Endothelial cell of umbilical vein (primary cell): ENCODE results near the gene DSEL. TPM values are rescaled to one million over a fixed set of nuclear protein-coding genes. Genes with fewer than 3 reads are reported as not detected.

Source experiments
- BruUV-seq: library from RNA; stranded (reverse); fragments of 400-500 nt; replicated peaks from 2 replicates; lab custom pipeline; 2021; lab: Mats Ljungman, UMichigan
- CTCF ChIA-PET: fragments of 300-600, 350-600 bp; sonication (Branson Sonifier 250); formaldehyde crosslinking; loops from one replicate; lab custom pipeline; 2021; ENCODE audit warnings: antibody characterized with exemption, inconsistent platforms; lab: Charles Lee
- POLR2A ChIA-PET: fragments of 300-600, 350-600 bp; sonication (Branson Sonifier 250); formaldehyde crosslinking; loops from one replicate; lab custom pipeline; 2021; ENCODE audit warnings: antibody characterized with exemption, inconsistent platforms; lab: Charles Lee
- DNase-seq: peaks from one replicate; pipeline ENCODE4 v3.0.0-alpha.2; 2011; ENCODE audit warnings: low read depth, low spot score
- FAIRE-seq: peaks from 2 replicates; lab custom pipeline; 2011; peaks lifted over from hg19 to GRCh38; lab: Jason Lieb, UNC
- H2AFZ ChIP-seq: 2 replicates; pipeline ENCODE4 v1.6.0; 2012; ENCODE audit warnings: low read depth, low read length, control low read depth, inconsistent platforms
- H3K27ac ChIP-seq: 2 replicates; pipeline ENCODE4 v1.5.1; 2011; ENCODE audit warnings: low read depth, mild to moderate bottlenecking, control low read depth, low read length, moderate library complexity; ENCODE audit not compliant: insufficient read depth
- H3K27me3 ChIP-seq, 2 experiments: 2 replicates each; pipeline versions ENCODE4 v1.6.0 to v1.6.1; 2011; ENCODE audit warnings: low read length in 2 of 2, mixed read lengths in 1 of 2; ENCODE audit not compliant: control insufficient read depth in 2 of 2, insufficient read depth in 2 of 2
- H3K36me3 ChIP-seq, 2 experiments: 2 replicates in 1 of 2; 3 replicates in 1 of 2; pipeline ENCODE4 v1.5.1; 2011; ENCODE audit warnings: low read length in 2 of 2, mild to moderate bottlenecking in 1 of 2, moderate library complexity in 1 of 2; ENCODE audit not compliant: control insufficient read depth in 2 of 2, insufficient read depth in 2 of 2; ENCODE audit errors: extremely low read depth in 1 of 2
- H3K4me1 ChIP-seq: 3 replicates; pipeline ENCODE4 v1.5.1; 2011; ENCODE audit warnings: mild to moderate bottlenecking, low read length; ENCODE audit not compliant: control insufficient read depth, insufficient read depth; ENCODE audit errors: extremely low read depth
- H3K4me2 ChIP-seq: 2 replicates; pipeline ENCODE4 v1.6.1; 2011; ENCODE audit warnings: low read length, control low read depth, mixed read lengths; ENCODE audit not compliant: insufficient read depth
- H3K4me3 ChIP-seq, 3 experiments: fragments of 200-600 bp in 1 of 3; sonication (generic), shearing (Covaris generic) in 1 of 3; replicated peaks in 1 of 3; 2 replicates each; pipeline ENCODE4 v1.5.1; 2011 to 2016; ENCODE audit warnings: control low read depth in 3 of 3, low read length in 3 of 3, mild to moderate bottlenecking in 2 of 3, inconsistent platforms in 1 of 3, low read depth in 1 of 3, moderate library complexity in 1 of 3; ENCODE audit not compliant: insufficient read depth in 1 of 3
- H3K79me2 ChIP-seq: 2 replicates; pipeline ENCODE4 v1.6.0; 2012; ENCODE audit warnings: low read length, inconsistent platforms; ENCODE audit not compliant: control insufficient read depth, insufficient read depth
- H3K9ac ChIP-seq: replicated peaks from 2 replicates; pipeline ENCODE3; 2011; ENCODE audit warnings: low read length, control low read depth; ENCODE audit not compliant: insufficient read depth; ENCODE audit errors: extremely low read depth
- H3K9me1 ChIP-seq: replicated peaks from 3 replicates; pipeline ENCODE4 v1.6.0; 2011; ENCODE audit warnings: mild to moderate bottlenecking, low read length; ENCODE audit not compliant: control insufficient read depth, insufficient read depth; ENCODE audit errors: extremely low read depth
- H3K9me3 ChIP-seq: replicated peaks from 2 replicates; pipeline ENCODE4 v1.5.1; 2012; ENCODE audit warnings: low read length, inconsistent platforms; ENCODE audit not compliant: control insufficient read depth, insufficient read depth
- H4K20me1 ChIP-seq: replicated peaks from 2 replicates; pipeline ENCODE3; 2011; ENCODE audit warnings: mild to moderate bottlenecking, low read length; ENCODE audit not compliant: control insufficient read depth, insufficient read depth; ENCODE audit errors: extremely low read depth
- EZH2 ChIP-seq: IDR thresholded peaks from 2 replicates; pipeline ENCODE4 v1.6.1; 2012; ENCODE audit warnings: borderline replicate concordance, low read depth, mild to moderate bottlenecking, moderate library complexity, low read length, inconsistent platforms; ENCODE audit not compliant: severe bottlenecking
- GATA2 ChIP-seq: IDR thresholded peaks from 2 replicates; pipeline ENCODE4 v1.7.0; 2011; ENCODE audit warnings: low read depth, mild to moderate bottlenecking, moderate library complexity, mixed read lengths, low read length; ENCODE audit not compliant: insufficient read length, insufficient read depth
- JUN ChIP-seq: IDR thresholded peaks from 2 replicates; pipeline ENCODE4 v1.6.1; 2011; ENCODE audit warnings: borderline replicate concordance, low read depth; ENCODE audit not compliant: insufficient read length, insufficient read depth
- MYC ChIP-seq: IDR thresholded peaks from one replicate; pipeline ENCODE4 v1.6.1; 2011; ENCODE audit warnings: mild to moderate bottlenecking, low read depth, low read length
- POLR2A ChIP-seq: IDR thresholded peaks from 2 replicates; pipeline ENCODE4 v1.6.1; 2012; ENCODE audit warnings: low read depth, mild to moderate bottlenecking, control low read depth, low read length
- POLR2AphosphoS5 ChIP-seq: IDR thresholded peaks from 2 replicates; pipeline ENCODE4 v1.6.1; 2012; ENCODE audit warnings: low read depth, mild to moderate bottlenecking, control low read depth, low read length, moderate library complexity; ENCODE audit not compliant: insufficient read depth
- dilution Hi-C: fragments of 300-500 bp; cut with MboI; formaldehyde crosslinking; loops from one replicate; pipeline ENCODE4 v1.15.0; 2019; ENCODE audit warnings: low sequenced_read_pairs; ENCODE audit not compliant: extremely low pct_ligation_motif_present
- intact Hi-C: fragments of 100-400 bp; cut with micrococcal nuclease; formaldehyde crosslinking; loops from one replicate; pipeline ENCODE4 v1.10.0; 2022
- polyA plus RNA-seq, 4 experiments: library from polyadenylated mRNA; depleted of rRNA in 3 of 4; stranded (reverse) in 3 of 4; unstranded in 1 of 4; fragments of >200 nt; gene quantifications; 2 replicates each; pipeline versions ENCODE4 v1.2.1 to v1.2.3, GENCODE V29; 2011 to 2012; ENCODE audit warnings: missing spikeins in 1 of 4
- total RNA-seq: library from RNA; stranded (reverse); gene quantifications from 2 replicates; pipeline ENCODE4 v1.2.3, GENCODE V29; 2021
- TF ChIP-seq, protein P1 (sequence below): IDR thresholded peaks from 2 replicates; pipeline ENCODE4 v1.6.1; 2011; ENCODE audit not compliant: insufficient read depth, insufficient read length

Gene DSEL
- total and polyA plus RNA-seq, 2 donors (not counting 3 experiments of a cell fraction or from before 2014, with no cell fraction given): 2.0 to 4.5 TPM

DNA sequence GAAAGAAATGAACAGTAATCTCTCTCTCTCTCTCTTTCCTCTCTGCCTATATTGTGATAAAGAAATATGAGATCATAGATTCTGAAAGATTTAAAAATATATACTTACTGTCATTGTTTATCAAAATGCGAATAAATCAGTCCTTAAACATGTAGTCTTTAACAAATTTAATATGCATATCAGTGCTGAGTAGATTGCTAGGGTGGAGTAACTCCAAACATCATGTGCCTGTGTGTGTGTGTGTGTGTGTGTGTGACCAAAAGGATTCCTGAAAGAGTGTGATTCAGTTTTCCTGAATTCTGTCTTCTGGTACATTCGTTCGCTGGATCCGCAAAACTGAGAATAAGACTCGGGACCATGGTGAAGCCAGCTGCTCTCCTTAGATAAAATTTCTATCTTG, 24.0 kb upstream of the DSEL start:
- intact Hi-C loops: no loop called here
- no peaks in the 10 kb centered on the region for H4K20me1 ChIP-seq
- ChIA-PET POLR2A (no interaction called here), CTCF (no interaction called here)
- H3K9ac ChIP-seq: no peak overlapping the region
- no peak overlapping the region for H3K4me3 ChIP-seq
- no peaks in the 10 kb centered on the region for H3K79me2 ChIP-seq
- FAIRE-seq: no peak
- no peaks in the 10 kb centered on the region for H3K9me3 ChIP-seq
- BruUV-seq: no TSS peak
- TF ChIP-seq EZH2: no peak
- TF ChIP-seq GATA2: no peak
- no peak for TF ChIP-seq POLR2A
- TF ChIP-seq JUN: no peak
- TF ChIP-seq POLR2AphosphoS5: no peak
- TF ChIP-seq, protein P1, sequence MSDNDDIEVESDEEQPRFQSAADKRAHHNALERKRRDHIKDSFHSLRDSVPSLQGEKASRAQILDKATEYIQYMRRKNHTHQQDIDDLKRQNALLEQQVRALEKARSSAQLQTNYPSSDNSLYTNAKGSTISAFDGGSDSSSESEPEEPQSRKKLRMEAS: no peak
- no peak for TF ChIP-seq MYC
- no peak overlapping the region for H3K27ac ChIP-seq
- H3K9me1 ChIP-seq: no peaks in the 10 kb centered on the region
- no peak overlapping the region for H3K4me2 ChIP-seq
- dilution Hi-C loops: no loop called here
- H2AFZ ChIP-seq: no peak overlapping the region
- no peak for DNase-seq
- no peaks in the 10 kb centered on the region for H3K27me3 ChIP-seq
- no peaks in the 10 kb centered on the region for H3K4me1 ChIP-seq
- H3K36me3 ChIP-seq: no peaks in the 10 kb centered on the region

DNA sequence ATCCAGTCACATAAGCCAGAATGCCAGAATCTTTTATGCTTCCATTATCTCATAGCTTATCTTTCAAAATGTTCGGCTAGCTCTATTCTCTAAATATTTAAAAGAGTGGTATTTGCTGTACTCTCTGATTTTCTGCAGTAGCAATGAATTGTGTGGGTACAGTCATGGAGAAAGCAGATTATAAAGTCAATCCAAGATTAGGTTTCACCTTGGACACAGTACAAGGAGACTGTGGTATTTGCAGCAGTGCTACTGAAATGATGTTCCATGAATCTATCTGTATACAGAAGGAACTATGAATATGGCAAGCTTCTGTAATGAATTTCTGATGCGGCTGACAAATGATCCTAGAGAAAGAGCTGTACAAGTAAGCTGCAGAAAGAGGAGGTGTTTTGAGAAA, 15.4 kb upstream of the DSEL start:
- Histone ChIP-seq H4K20me1 (no peaks in the 10 kb centered on the region), H2AFZ (no peak overlapping the region), H3K4me2 (no peak overlapping the region), H3K9me3 (no peaks in the 10 kb centered on the region), H3K4me1 (no peaks in the 10 kb centered on the region), H3K27me3 (no peaks in the 10 kb centered on the region), H3K9me1 (no peaks in the 10 kb centered on the region), H3K9ac (no peak overlapping the region), H3K4me3 (no peak overlapping the region), H3K27ac (no peak overlapping the region), H3K36me3 (no peaks in the 10 kb centered on the region), H3K79me2 (no peaks in the 10 kb centered on the region)
- CTCF ChIA-PET: interaction anchor here (1.4 kb wide), 1 partner anchor 16 kb away, joined by 4 read pairs; no protein-coding TSS in a partner anchor
- dilution Hi-C loops (no loop called here), intact Hi-C loops (loop anchor here (10.0 kb wide), 1 partner anchor 103 kb away; no protein-coding TSS in a partner anchor)
- no TSS peak for BruUV-seq
- FAIRE-seq: no peak
- TF ChIP-seq MYC (no peak), POLR2A (no peak), JUN (no peak), EZH2 (no peak), GATA2 (no peak)
- TF ChIP-seq, protein P1: no peak
- POLR2A ChIA-PET: no interaction called here
- no peak for DNase-seq
